ENCODE results near the gene C19orf25.
"Not testable (repeated sequence)": the region's sequence is repeated elsewhere in the genome, so short reads cannot be mapped to it uniquely, and the experiment has no call there.

C19orf25 gene

DNA sequence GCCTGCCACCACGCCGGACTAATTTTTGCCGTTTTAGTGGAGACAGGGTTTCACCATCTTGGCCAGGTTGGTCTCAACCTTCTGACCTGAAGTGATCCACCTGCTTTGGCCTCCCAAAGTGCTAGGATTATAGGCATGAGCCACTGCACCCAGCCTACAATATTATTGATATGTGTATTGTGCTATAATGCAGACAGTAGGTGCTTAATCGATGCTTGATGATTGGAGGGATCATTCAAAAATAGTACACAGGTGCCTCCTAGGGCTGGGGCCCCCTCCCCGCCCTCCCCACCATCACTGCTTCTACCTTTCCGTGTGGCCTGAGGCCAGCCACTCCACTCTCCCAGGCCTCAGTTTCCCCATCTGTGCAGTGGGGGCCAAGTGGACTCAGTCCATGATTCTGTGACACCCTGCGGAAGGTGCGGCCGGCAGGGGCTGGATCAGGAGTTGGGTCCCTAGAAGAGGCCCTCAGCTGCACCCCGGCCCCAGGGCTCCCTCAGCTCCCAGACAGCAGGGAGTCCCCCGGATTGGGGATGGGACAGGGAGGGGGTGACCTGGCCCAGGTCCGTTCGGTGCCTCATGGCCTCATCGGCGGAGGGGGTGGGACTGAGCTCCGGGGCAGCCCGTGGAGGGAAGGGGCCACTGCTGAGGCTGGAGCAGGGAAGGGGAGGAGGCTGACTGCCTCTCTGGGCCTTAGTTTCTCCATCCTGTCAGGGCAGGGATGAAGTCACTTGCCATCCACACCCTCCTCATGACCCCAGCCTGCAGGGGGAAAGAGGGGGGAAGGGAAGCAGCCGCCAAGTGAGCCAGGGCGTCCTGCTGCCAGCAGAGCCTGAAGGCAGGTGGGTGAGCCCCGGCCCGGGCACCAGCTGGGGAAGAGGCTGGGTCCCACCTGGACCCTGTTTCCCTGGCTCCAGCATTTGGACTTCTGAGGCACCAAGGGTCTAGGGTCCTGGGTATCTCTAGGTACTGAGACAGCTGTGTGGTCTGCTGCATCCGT, 32.6 kb upstream of the C19orf25 start:
- DNase-seq: no peak

DNA sequence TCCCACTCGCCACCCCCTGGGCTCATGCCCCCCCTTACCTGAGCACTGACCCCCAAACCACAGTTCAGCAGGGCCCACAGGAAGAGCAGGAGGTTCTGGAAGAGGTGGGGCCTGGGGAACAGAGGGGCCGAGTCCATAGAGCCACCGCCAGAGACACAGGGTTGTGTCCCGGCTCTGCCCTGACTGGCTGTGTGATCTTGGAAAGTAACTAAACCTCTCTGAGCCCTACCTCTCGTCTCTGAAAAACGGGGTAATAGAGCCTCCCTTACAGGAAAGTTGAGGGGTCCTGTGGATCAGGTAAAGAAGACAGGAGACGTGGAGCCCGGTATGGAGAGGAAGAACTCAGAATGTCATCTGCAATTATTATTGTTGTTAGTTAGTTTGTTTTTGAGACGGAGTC, 31.8 kb upstream of the C19orf25 start:
- DNase-seq: no peak

GRCh38 chr19:1510442-1510806, 31.4 kb upstream of the C19orf25 start:
- no peak for DNase-seq

DNA sequence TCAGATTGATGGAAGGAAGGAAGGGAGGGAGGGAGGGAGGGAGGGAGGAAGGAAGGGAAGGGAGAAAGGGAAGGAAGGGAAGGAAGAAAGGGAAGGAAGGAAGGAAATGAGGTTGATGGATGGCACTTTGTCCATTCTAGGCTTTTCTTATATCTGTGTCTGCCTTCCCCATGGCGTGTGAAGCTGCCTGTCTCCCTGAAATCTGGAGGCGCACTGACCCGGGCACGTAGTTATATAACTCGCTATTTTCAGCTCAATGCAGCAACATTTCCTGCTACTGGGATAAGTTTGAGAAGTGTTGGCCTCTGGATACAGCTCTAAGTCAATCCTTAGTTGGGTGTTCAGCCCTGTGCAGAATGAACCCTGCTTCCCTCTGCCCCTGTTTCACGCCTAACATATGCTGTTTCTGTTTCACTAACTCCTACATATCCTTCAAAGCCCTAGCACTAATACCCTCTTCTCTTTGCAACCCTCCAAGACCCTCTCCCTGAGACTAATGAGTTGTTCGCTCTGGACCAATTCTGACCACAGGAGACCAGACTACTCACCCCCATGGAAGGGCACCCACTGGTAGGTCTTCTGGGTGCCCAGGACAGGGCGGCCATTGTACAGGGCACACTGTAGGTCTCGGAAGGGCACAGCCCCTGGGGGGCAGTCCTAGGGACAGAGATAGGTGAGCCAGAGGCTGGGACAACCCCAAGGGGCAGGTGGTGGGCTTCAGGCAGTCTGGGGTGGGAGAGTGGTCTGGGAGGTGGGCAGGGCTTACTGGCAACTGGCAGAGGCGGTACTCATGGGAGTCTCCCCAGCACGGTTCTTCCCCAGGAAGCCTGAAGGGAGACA, 30.8 kb upstream of the C19orf25 start:
- no peak for DNase-seq

DNA sequence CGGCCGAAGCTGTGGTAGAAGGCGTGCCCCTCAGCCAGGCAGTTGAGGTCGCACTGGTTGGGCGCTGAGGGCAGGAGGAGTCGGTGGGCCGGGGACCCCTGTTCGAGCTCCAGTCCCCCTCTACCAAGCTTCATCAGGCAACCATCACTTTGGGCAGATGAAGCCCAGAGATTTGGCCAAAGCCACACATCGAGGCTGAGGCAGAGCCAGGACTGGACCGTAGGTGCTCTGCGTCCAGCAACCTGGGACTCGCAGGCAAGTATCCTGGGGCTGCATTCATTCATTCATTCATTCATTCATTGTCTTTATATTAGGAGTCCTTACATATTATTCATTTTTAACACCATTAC, 29.5 kb upstream of the C19orf25 start:
- no peak for DNase-seq

GRCh38 chr19:1507763-1508506, 28.9 kb upstream of the C19orf25 start:
- DNase-seq: peak; percentile 94

DNA sequence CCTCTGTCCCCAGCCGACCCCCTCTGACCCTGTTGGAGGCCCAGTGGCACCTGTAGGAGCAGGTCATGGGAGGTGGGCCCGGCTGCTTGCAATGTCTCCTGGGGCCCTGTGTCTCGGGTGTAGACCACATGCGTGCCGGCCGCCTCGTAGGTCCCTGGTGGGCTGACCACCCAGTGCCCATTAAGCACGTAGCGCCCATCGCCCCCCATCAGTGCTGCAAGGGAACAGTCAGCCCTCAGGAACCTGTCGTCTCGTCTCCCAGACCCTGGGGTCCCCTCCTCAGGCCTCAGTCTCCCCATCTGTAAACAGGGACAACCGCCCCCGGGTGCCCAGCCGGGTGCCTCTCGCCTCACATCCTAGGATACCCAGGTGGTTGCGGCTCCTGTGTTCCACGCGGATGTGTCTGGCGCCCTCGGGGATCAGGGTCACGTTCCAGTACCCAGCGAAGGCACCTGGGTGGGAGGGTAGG, 28.2 kb upstream of the C19orf25 start:
- DNase-seq: no peak

- no peak for DNase-seq
These were observed 27.2 kb upstream of the C19orf25 start for GRCh38 chr19:1505991-1506881.

DNA sequence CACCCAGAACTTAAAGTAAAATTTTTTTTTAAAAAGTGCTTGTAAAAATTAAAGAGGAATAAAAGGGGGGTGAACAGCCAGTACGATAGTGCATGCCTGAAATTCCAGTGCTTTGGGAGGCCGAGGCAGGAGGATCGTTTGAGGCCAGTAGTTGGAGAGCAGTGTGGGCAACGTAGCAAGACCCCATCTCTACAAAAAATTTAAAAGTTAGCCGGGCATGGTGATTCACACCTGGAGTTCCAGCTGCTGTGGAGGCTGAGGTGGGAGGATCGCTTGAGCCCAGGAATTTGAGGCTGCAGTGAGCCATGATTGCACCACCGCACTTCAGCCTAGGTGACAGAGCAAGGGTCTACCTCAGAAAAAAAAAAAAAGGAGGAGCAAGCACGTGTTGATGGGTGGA, 26.0 kb upstream of the C19orf25 start:
- DNase-seq: no peak

DNA sequence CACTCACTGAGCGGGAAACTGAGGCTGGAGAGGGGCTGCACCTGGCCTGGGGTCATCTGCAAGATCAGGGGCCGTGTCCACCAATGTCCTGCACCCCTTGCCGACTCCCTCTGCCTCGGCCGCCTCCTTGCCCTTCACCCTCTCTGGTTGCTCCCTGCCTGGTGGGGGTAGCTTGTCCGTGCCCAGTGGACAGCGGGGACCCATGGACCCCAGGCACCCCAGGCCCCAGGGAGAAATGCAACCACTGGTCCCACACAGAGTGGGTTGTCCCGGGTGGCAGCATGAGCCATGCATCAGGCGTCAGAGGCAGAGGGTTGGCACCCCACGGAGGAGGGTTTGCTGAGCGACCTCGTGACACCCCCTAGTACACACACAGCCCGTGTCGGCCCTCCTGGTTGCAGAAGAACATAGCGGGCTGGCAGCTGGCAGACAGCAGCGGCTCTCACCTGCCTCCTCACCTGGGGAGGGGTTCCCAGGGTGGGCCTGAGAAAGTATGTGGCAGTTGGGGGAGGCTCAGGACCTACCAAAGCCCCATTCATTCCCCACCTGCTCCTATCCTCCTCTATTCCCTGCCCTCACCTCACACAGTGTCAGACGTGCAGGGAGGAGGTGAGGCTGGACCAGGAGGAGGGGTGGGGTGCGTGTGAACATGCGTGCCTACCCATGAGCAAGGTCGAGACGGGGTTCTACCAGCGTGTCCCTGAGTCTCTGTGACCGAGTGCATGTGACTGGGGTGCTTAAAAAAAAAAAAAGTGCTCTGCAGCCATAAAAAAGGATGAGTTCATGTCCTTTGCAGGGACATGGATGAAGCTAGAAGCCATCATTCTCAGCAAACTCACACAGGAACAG, 25.1 kb upstream of the C19orf25 start:
- DNase-seq: no peak

GRCh38 chr19:1503089-1503924, 24.3 kb upstream of the C19orf25 start:
- peak; percentile 32 for DNase-seq

DNA sequence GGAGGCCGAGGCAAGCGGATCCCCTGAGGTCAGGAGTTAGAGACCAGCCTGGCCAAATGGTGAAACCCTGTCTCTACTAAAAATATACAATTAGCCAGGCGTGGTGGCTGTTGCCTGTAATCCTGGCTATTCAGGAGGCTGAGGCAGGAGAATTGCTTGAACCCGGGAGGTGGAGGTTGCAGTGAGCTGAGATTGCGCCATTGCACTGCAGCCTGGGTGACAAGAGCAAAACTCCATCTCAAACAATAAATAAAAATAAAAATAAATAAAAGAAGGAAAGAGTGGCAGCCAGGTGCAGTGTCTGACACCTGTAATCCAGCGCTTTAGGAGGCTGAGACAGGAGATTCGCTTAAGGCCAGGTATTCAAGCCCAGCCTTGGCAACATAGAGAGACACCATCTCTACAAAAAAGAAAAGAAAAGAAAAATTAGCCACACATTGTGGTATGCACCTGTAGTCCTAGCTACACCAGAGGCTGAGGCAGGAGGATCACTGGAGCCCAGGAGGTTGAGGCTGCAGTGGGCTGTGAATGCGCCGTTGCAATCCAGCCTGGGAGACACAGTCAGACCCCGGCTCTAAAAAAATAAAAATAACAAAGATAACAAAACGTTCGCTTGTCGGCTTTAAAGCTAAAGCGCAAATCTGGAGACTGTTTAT, 23.5 kb upstream of the C19orf25 start:
- no peak for DNase-seq

DNA sequence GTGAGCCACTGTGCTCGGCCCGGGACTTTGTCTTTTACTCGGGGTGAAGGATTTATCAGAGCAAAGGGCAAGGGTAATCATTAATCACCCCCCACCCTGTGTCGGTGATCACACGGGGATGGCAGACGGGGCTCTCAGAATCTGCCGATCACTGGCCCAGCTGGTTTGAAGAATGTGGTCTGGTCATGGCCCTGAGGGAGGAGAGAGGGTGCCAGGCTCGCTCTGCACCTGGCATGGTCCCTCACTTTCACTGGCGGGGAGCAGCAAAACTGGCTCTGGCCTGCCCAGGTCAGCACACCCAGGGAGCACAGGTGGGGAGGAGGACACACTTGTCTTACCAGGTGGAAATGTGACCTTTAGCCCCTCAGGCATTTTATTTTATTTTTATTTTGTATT, 22.2 kb upstream of the C19orf25 start:
- DNase-seq: no peak

- not testable (repeated sequence) for DNase-seq
These were observed 20.2 kb upstream of the C19orf25 start for GRCh38 chr19:1499231-1499630.

DNA sequence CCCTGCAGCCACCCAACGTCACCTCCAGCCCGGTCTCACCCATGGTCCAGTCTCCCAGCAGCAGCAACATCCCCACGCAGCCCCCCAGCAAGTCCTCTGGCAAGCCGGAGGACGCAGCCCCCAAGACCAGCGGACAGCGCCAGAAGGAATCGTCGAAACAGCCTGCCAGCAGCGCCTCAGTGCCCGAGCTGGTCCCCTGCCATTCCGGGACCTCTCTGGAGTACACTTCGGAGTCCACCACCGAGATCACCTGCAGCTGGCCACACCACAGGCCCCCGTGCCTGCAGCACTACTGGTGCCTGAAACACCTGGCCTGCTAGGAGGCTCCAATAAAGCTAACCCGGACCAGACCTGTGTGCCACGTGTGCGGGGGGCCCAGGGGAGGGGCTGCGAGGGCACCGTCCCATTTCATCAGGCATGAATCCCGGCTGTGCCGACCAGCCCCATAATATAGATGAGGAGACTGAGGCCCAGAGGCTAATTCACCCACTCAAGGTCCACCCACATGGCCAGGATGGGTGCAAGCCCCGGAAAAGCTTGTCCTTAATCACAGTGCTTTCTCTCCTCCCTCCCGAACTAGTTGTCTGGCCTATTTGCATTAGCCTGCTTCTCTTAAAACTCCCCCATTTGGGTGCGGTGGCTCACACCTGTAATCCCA, 18.7 kb upstream of the C19orf25 start:
- DNase-seq: no peak

DNA sequence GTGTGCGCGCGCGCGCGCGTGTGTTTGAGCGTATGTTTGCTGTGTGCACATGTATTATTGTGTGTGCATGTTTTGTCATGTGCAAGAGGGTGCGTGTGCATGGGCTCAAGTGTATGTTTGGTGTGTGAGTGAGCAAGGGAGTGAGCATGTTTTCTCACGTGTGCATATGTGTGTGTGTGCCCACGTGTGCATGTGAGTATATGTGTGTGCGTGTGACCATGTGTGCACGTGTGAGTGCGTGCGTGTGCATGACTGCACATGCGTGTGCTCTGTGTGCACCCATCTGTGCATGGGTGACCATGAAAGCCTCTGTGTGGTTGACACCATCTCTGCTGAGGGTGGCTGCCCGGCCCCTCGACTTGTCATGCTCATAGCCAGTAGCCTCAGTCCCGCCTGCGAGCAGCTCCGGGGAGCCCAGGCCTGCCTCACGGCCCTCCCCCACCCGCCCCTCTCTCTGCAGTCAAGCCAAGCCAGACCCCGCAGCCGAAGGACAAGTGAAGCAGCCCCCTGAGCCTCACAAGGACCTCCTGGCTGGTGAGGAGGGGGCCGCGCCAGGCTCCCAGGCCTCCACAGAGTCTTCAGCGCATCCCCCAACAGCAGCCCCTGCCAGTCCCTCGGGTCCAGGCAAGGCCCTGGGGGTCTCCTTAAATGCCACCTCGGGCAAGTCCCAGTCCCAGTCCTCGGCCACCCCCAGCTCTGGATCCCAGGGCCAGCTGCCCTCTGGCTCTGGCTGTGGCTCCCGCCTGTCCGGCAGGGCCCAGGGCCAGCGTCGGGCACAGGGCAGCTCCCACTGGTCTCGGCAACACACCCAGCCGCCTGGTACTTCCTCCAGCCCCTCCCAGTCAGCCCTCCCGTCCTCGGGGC, 17.9 kb upstream of the C19orf25 start:
- DNase-seq: no peak

DNA sequence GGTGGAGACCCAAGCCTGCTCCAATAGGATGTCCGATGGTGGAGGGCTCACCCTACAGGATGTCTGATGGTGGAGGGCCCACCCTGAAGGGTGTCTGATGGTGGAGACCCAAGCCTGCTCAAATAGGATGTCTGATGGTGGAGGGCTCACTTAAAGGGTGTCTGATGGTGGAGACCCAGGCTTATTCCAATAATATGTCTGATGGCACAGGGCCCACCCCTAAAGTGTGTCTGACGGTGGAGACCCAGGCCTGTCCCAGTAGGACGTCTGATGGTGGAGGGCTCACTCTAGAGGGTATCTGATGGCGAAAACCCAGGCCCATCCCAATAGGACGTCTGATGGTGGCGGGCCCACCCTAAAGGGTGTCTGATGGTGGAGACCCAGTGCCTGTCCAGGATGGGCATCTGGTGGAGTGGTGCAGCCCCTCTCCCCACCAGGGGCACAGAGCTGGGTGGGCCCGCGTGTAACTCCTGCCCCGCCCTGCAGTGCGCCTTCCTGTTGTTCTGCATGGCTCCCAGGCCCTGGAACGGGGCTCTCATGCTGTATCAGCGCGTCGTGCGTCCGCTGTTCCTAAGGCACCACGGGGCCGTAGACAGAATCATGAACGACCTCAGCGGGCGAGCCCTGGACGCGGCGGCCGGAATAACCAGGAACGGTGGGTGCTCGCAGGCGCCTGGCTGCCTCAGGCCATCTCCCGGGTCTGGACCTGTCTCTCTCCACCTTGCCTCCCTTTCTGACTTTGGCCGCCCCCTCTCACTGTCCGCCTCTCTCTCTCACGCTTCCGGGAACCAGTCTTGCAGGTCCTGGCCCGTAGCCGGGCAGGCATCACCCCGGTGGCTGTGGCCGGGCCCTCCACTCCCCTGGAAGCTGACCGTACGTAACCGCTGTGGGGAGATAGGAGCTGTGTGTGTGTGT, 17.0 kb upstream of the C19orf25 start:
- DNase-seq: no peak
